ENCODE results near the gene SPRYD7. TPM values are rescaled to one million over a fixed set of nuclear protein-coding genes. Genes with fewer than 3 reads are reported as not detected.

SPRYD7 gene
- total and polyA plus RNA-seq, 2 of the 8 experiments (the other 6 are each of a cell fraction or from before 2014, with no cell fraction given), result 1.1 to 3.1 TPM

DNA sequence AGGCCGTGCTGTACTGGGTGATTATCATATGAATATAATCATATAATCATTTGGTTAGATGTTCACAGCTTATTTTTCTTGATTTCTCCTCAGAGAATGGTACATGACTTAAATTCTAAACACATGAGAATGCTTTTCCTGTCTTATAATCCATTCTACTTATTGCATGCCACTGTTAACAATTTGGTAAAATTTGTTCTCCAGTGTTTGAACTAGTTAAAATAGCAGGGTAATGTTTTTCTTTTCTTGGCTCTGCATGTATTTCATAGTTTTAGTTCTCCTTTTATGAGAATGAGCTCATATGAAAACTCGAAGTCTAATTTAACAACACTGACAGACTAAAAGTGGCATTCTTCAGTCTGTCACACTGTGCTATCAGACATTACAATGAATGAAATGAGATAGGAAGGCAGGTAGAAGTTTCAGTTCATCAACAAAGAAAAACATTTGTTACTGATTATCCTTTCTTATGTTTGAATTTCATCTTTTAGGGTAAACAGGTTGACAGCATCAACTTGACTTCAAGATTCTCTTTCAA is 10.2 kb downstream of the SPRYD7 start:
- no peak overlapping the region for H2AFZ ChIP-seq (ENCODE audit: low read length)
- H2BK15ac ChIP-seq (ENCODE audit: low read length), result no peak overlapping the region
- no peak overlapping the region for H3K56ac ChIP-seq (replicated peaks; ENCODE audit: insufficient read length, low read depth, low read length)
- H3K14ac ChIP-seq (ENCODE audit: insufficient read length), result no peak overlapping the region
- no peak for FAIRE-seq
- no peak overlapping the region for H3K4me2 ChIP-seq (ENCODE audit: insufficient read depth in 1 of 2, low read depth in 2 of 2, low read length in 2 of 2)
- TF ChIP-seq, protein P1, sequence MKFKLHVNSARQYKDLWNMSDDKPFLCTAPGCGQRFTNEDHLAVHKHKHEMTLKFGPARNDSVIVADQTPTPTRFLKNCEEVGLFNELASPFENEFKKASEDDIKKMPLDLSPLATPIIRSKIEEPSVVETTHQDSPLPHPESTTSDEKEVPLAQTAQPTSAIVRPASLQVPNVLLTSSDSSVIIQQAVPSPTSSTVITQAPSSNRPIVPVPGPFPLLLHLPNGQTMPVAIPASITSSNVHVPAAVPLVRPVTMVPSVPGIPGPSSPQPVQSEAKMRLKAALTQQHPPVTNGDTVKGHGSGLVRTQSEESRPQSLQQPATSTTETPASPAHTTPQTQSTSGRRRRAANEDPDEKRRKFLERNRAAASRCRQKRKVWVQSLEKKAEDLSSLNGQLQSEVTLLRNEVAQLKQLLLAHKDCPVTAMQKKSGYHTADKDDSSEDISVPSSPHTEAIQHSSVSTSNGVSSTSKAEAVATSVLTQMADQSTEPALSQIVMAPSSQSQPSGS (IDR thresholded peaks at IDR 0.05; ENCODE audit: low read length), result no peak
- TF ChIP-seq MAFK (IDR thresholded peaks at IDR 0.05; ENCODE audit: low read depth, low read length), result no peak
- TF ChIP-seq HDAC2 (IDR thresholded peaks at IDR 0.05; ENCODE audit: borderline replicate concordance in 1 of 2, low read depth in 2 of 2, low read length in 2 of 2), result no peak
- TF ChIP-seq, protein P2, sequence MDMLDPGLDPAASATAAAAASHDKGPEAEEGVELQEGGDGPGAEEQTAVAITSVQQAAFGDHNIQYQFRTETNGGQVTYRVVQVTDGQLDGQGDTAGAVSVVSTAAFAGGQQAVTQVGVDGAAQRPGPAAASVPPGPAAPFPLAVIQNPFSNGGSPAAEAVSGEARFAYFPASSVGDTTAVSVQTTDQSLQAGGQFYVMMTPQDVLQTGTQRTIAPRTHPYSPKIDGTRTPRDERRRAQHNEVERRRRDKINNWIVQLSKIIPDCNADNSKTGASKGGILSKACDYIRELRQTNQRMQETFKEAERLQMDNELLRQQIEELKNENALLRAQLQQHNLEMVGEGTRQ (IDR thresholded peaks at IDR 0.05; ENCODE audit: low read length), result no peak
- no peak for TF ChIP-seq NRF1 (IDR thresholded peaks at IDR 0.05; ENCODE audit: low read depth, low read length)
- TF ChIP-seq NANOG (IDR thresholded peaks at IDR 0.05; ENCODE audit: insufficient read depth, low read depth, low read length, poor library complexity, severe bottlenecking), result no peak
- no peaks in the 10 kb centered on the region for H3K9me3 ChIP-seq (ENCODE audit: insufficient read depth in 2 of 2, low read depth in 1 of 2, low read length in 1 of 2)
- no peak overlapping the region for H2BK120ac ChIP-seq (replicated peaks; ENCODE audit: low read depth, low read length)
- H4K5ac ChIP-seq (ENCODE audit: insufficient read length, low read depth, low read length), result no peak overlapping the region
- no peak overlapping the region for H4K8ac ChIP-seq (ENCODE audit: extremely low read depth, insufficient read depth, low read length)
- H3K23ac ChIP-seq (ENCODE audit: insufficient read length), result no peak overlapping the region
- no peaks in the 10 kb centered on the region for H3K4me1 ChIP-seq (replicated peaks in 1 of 4; ENCODE audit: control insufficient read depth in 3 of 4, insufficient read depth in 4 of 4, low read length in 3 of 4)
- no peak overlapping the region for H2BK5ac ChIP-seq (ENCODE audit: low read depth, low read length)
- H4K91ac ChIP-seq (replicated peaks; ENCODE audit: insufficient read length, low read length), result no peak overlapping the region
- no peaks in the 10 kb centered on the region for H4K20me1 ChIP-seq (replicated peaks in 1 of 2; ENCODE audit: control insufficient read depth in 1 of 2, insufficient read depth in 2 of 2, low read length in 2 of 2)
- no peak overlapping the region for H3K4me3 ChIP-seq (ENCODE audit: extremely low read depth in 1 of 4, insufficient read depth in 2 of 4, low read depth in 3 of 4, low read length in 4 of 4)
- WGBS, 2 experiments (ENCODE audit: extremely low coverage in 1 of 2, insufficient coverage in 1 of 2, insufficient read length in 1 of 2, insufficient replicate concordance in 2 of 2, low coverage in 1 of 2, low lambda C conversion rate in 2 of 2, missing lambda C conversion rate in 1 of 2), result 93% methylated on average over 2 of the region's 2 CpGs; no CpG with 5 or more reads in 1 of the 2 experiments
- H3K4ac ChIP-seq (replicated peaks; ENCODE audit: insufficient read length, low read depth, low read length), result no peak overlapping the region
- no peak overlapping the region for H2BK20ac ChIP-seq (ENCODE audit: low read length)
- H3K79me1 ChIP-seq (ENCODE audit: low read depth, low read length), result no peaks in the 10 kb centered on the region
- POLR2A ChIA-PET (ENCODE audit: partially characterized antibody), result no interaction called here
- no peak overlapping the region for H3K9ac ChIP-seq (replicated peaks in 1 of 4; ENCODE audit: extremely low read depth in 1 of 4, low read depth in 3 of 4, low read length in 3 of 4)
- no peak overlapping the region for H2AK5ac ChIP-seq (ENCODE audit: low read depth, low read length)
- no peak overlapping the region for H2BK12ac ChIP-seq (ENCODE audit: low read depth, low read length)
- no peaks in the 10 kb centered on the region for H3K27me3 ChIP-seq (replicated peaks in 1 of 4; ENCODE audit: control insufficient read depth in 3 of 4, extremely low read depth in 1 of 4, insufficient read depth in 3 of 4, low read length in 3 of 4)
- H3K36me3 ChIP-seq (ENCODE audit: control insufficient read depth in 2 of 4, insufficient read depth in 4 of 4, low read length in 3 of 4), result peaks cover 0 to 4% (median 0%) of the 10 kb centered on the region in 4 experiments; a peak in 2 of 8 replicates
- no peaks in the 10 kb centered on the region for H3K23me2 ChIP-seq (ENCODE audit: low read depth, low read length)
- H3K18ac ChIP-seq (ENCODE audit: extremely low read depth, low read length), result no peak overlapping the region
- no peaks in the 10 kb centered on the region for H3K79me2 ChIP-seq (ENCODE audit: control insufficient read depth in 1 of 2, insufficient read depth in 2 of 2, low read length in 2 of 2)
- CTCF ChIA-PET (ENCODE audit: partially characterized antibody), result interaction anchor here (1.0 to 2.8 kb wide), 3 partner anchors 8 to 17 kb away, joined by 3 to 9 read pairs (median 8); partner anchors contain the start of gene SPRYD7
- no peak for DNase-seq (ENCODE audit: low read depth in 1 of 2, low spot score in 2 of 2)
- no peak overlapping the region for H3K27ac ChIP-seq (ENCODE audit: low read depth, low read length)

All from H1 (cell line).